Measurements from ENCODE around the gene AP1B1. TPM values are rescaled to one million over a fixed set of nuclear protein-coding genes. Genes with fewer than 3 reads are reported as not detected.
"Not testable (repeated sequence)": the region's sequence is repeated elsewhere in the genome, so short reads cannot be mapped to it uniquely, and the experiment has no call there.

Gene AP1B1
- 10 to 100 TPM; 41.6 to 49.7 (median 45.5) TPM for polyA plus RNA-seq (ENCODE audit: insufficient read length in 4 of 4)

GRCh38 chr22:29387921-29388758 lies at the start of gene AP1B1:
Gene AP1B1, minus strand, starts transcription at chr22:29388570. Its CDS starts 21,327 bp downstream, at chr22:29367243.
- DNase-seq (ENCODE audit: low read depth in 4 of 4, low spot score in 3 of 4), result peak; percentile 69 to 84 (median 78)

- no peak for DNase-seq (ENCODE audit: low read depth in 4 of 4, low spot score in 3 of 4)
These were observed 47.1 kb upstream of the AP1B1 start for GRCh38 chr22:29435236-29436136.

- no peak for DNase-seq (ENCODE audit: low read depth in 4 of 4, low spot score in 3 of 4)
These were observed 45.9 kb upstream of the AP1B1 start for GRCh38 chr22:29434288-29434687.

GRCh38 chr22:29433856-29434255 lies 45.5 kb upstream of the AP1B1 start:
- DNase-seq (ENCODE audit: low read depth in 4 of 4, low spot score in 3 of 4), result no peak

GRCh38 chr22:29431986-29432385 lies 43.6 kb upstream of the AP1B1 start:
- no peak for DNase-seq (ENCODE audit: low read depth in 4 of 4, low spot score in 3 of 4)

- DNase-seq (ENCODE audit: low read depth in 4 of 4, low spot score in 3 of 4), result no peak
These were observed 38.9 kb upstream of the AP1B1 start for GRCh38 chr22:29427176-29427760.

GRCh38 chr22:29426476-29426875 lies 38.1 kb upstream of the AP1B1 start:
- no peak for DNase-seq (ENCODE audit: low read depth in 4 of 4, low spot score in 3 of 4)

- DNase-seq (ENCODE audit: low read depth in 4 of 4, low spot score in 3 of 4), result not testable (repeated sequence)
These were observed 30.3 kb upstream of the AP1B1 start for GRCh38 chr22:29418704-29419103.

- DNase-seq (ENCODE audit: low read depth in 4 of 4, low spot score in 3 of 4), result not testable (repeated sequence)
These were observed 26.7 kb upstream of the AP1B1 start for GRCh38 chr22:29414951-29415591.

- not testable (repeated sequence) for DNase-seq (ENCODE audit: low read depth in 4 of 4, low spot score in 3 of 4)
These were observed 24.4 kb upstream of the AP1B1 start for GRCh38 chr22:29412772-29413171.

GRCh38 chr22:29411569-29412211 lies 23.3 kb upstream of the AP1B1 start:
- not testable (repeated sequence) for DNase-seq (ENCODE audit: low read depth in 4 of 4, low spot score in 3 of 4)

GRCh38 chr22:29408940-29409339 lies 20.6 kb upstream of the AP1B1 start:
- no peak for DNase-seq (ENCODE audit: low read depth in 4 of 4, low spot score in 3 of 4)

GRCh38 chr22:29401538-29401937 lies 13.2 kb upstream of the AP1B1 start:
- not testable (repeated sequence) for DNase-seq (ENCODE audit: low read depth in 4 of 4, low spot score in 3 of 4)

GRCh38 chr22:29400576-29400975 lies 12.2 kb upstream of the AP1B1 start:
- DNase-seq (ENCODE audit: low read depth in 4 of 4, low spot score in 3 of 4), result no peak

GRCh38 chr22:29397791-29398190 lies 9.4 kb upstream of the AP1B1 start:
- DNase-seq (ENCODE audit: low read depth in 4 of 4, low spot score in 3 of 4), result no peak

GRCh38 chr22:29396126-29396525 lies 7.8 kb upstream of the AP1B1 start:
- no peak for DNase-seq (ENCODE audit: low read depth in 4 of 4, low spot score in 3 of 4)

GRCh38 chr22:29394931-29395581 lies 6.7 kb upstream of the AP1B1 start:
- DNase-seq (ENCODE audit: low read depth in 4 of 4, low spot score in 3 of 4), result peak; percentile 59 to 67 (median 65)

GRCh38 chr22:29393019-29393608 lies 4.7 kb upstream of the AP1B1 start:
- no peak for DNase-seq (ENCODE audit: low read depth in 4 of 4, low spot score in 3 of 4)

- DNase-seq (ENCODE audit: low read depth in 4 of 4, low spot score in 3 of 4), result no peak
These were observed 3.2 kb upstream of the AP1B1 start for GRCh38 chr22:29391546-29391945.
